ENCODE results near the gene STK38. TPM values are rescaled to one million over a fixed set of nuclear protein-coding genes. Genes with fewer than 3 reads are reported as not detected.

STK38 gene
- total RNA-seq, 1 experiment from 2014 or later = 13.3 TPM

DNA sequence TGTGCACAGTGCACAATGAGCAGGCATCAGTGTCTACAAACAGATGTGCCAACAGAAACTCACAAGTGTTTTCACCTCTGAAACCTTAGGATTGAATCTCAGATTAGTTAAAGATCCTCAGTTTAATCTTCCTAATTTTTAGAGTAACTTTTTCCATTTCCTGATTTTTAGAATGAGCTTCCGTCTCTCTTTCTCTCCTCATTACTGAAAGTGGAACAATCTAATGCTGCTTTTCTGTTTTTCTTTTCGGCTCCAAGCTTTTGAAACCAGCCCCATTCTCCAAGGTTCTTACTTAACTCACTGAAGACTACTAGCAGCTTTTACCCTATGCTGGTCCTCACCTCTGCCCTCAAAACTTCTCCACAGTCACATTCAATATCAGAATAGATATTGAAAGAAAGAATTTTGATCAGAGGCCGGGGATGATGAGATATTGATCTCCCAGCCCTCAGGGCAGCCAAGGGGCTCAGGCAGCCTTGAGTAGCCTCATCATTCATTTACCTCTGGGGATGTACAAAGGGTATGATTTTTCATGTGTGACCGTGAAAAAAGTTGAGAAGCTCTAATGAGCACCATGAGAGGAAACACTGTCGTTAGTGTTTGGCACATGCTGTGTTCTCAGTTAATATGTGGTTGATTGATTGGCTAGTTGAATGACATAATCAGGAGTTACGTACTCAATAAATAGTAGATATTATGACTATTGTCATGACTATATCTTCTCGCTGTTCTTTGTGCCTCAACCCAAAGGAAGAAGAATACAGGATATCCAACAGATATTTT lies 11.9 kb upstream of the STK38 start:
- H3K36me3 Mint-ChIP-seq = no peaks in the 10 kb centered on the region
- no peaks in the 10 kb centered on the region for H3K9me3 Mint-ChIP-seq
- no peaks in the 10 kb centered on the region for H3K4me1 Mint-ChIP-seq
- no peak for TF ChIP-seq TEAD1 (CRISPR knock-in tag; IDR thresholded peaks at IDR 0.05)
- TF ChIP-seq, protein P1, sequence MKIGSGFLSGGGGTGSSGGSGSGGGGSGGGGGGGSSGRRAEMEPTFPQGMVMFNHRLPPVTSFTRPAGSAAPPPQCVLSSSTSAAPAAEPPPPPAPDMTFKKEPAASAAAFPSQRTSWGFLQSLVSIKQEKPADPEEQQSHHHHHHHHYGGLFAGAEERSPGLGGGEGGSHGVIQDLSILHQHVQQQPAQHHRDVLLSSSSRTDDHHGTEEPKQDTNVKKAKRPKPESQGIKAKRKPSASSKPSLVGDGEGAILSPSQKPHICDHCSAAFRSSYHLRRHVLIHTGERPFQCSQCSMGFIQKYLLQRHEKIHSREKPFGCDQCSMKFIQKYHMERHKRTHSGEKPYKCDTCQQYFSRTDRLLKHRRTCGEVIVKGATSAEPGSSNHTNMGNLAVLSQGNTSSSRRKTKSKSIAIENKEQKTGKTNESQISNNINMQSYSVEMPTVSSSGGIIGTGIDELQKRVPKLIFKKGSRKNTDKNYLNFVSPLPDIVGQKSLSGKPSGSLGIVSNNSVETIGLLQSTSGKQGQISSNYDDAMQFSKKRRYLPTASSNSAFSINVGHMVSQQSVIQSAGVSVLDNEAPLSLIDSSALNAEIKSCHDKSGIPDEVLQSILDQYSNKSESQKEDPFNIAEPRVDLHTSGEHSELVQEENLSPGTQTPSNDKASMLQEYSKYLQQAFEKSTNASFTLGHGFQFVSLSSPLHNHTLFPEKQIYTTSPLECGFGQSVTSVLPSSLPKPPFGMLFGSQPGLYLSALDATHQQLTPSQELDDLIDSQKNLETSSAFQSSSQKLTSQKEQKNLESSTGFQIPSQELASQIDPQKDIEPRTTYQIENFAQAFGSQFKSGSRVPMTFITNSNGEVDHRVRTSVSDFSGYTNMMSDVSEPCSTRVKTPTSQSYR (CRISPR knock-in tag; IDR thresholded peaks at IDR 0.05) = no peak
- TF ChIP-seq, protein P2, sequence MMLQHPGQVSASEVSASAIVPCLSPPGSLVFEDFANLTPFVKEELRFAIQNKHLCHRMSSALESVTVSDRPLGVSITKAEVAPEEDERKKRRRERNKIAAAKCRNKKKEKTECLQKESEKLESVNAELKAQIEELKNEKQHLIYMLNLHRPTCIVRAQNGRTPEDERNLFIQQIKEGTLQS (CRISPR knock-in tag; conservative IDR thresholded peaks at IDR 0.05) = no peak
- no peaks in the 10 kb centered on the region for H3K27me3 Mint-ChIP-seq (ENCODE audit: low read depth)
- H3K27ac Mint-ChIP-seq = no peak overlapping the region
- CTCF ChIA-PET = no interaction called here
- no peak overlapping the region for H3K4me3 Mint-ChIP-seq
- POLR2A ChIA-PET = no interaction called here
- ATAC-seq (no peak), DNase-seq (ENCODE audit: low spot score) (no peak)

DNA sequence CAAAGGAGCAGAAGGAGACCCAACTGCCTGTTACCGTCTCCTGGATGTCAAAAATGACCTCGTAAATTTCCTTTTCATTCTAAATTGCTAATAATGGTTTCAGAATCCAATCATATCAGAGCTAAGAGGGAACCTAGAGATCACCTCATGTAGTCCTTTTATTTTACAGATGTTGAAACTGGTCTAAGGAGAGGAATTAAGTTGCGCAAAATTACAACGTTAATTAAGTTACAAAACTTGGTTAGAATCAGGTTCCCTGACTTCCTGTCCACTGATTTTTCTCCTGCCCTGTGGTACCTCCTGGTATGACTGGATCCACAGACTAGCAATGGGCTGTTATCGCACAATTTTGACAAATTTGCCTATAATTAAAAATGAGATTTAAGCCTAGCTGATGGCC lies 9.0 kb upstream of the STK38 start:
- Mint-ChIP-seq H3K27me3 (ENCODE audit: low read depth) (no peaks in the 10 kb centered on the region), H3K9me3 (no peaks in the 10 kb centered on the region), H3K4me1 (no peaks in the 10 kb centered on the region), H3K27ac (no peak overlapping the region), H3K36me3 (no peaks in the 10 kb centered on the region), H3K4me3 (no peak overlapping the region)
- ATAC-seq (no peak), DNase-seq (ENCODE audit: low spot score) (no peak)
- ChIA-PET POLR2A (no interaction called here), CTCF (no interaction called here)
- TF ChIP-seq, protein P3, sequence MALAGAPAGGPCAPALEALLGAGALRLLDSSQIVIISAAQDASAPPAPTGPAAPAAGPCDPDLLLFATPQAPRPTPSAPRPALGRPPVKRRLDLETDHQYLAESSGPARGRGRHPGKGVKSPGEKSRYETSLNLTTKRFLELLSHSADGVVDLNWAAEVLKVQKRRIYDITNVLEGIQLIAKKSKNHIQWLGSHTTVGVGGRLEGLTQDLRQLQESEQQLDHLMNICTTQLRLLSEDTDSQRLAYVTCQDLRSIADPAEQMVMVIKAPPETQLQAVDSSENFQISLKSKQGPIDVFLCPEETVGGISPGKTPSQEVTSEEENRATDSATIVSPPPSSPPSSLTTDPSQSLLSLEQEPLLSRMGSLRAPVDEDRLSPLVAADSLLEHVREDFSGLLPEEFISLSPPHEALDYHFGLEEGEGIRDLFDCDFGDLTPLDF (CRISPR knock-in tag; IDR thresholded peaks at IDR 0.05) = no peak
- no peak for TF ChIP-seq NR2C2 (CRISPR knock-in tag; IDR thresholded peaks at IDR 0.05)
- TF ChIP-seq GABPB1 (CRISPR knock-in tag; IDR thresholded peaks at IDR 0.05) = no peak
- TF ChIP-seq MXD4 (CRISPR knock-in tag; IDR thresholded peaks at IDR 0.05; ENCODE audit: borderline replicate concordance) = no peak
- no peak for TF ChIP-seq ZNF263 (CRISPR knock-in tag; IDR thresholded peaks at IDR 0.05; ENCODE audit: low read depth)
- TF ChIP-seq, protein P4, sequence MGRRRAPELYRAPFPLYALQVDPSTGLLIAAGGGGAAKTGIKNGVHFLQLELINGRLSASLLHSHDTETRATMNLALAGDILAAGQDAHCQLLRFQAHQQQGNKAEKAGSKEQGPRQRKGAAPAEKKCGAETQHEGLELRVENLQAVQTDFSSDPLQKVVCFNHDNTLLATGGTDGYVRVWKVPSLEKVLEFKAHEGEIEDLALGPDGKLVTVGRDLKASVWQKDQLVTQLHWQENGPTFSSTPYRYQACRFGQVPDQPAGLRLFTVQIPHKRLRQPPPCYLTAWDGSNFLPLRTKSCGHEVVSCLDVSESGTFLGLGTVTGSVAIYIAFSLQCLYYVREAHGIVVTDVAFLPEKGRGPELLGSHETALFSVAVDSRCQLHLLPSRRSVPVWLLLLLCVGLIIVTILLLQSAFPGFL (CRISPR knock-in tag; IDR thresholded peaks at IDR 0.05; ENCODE audit: borderline replicate concordance) = no peak
- TF ChIP-seq PRRX2 (CRISPR knock-in tag; IDR thresholded peaks at IDR 0.05) = no peak

DNA sequence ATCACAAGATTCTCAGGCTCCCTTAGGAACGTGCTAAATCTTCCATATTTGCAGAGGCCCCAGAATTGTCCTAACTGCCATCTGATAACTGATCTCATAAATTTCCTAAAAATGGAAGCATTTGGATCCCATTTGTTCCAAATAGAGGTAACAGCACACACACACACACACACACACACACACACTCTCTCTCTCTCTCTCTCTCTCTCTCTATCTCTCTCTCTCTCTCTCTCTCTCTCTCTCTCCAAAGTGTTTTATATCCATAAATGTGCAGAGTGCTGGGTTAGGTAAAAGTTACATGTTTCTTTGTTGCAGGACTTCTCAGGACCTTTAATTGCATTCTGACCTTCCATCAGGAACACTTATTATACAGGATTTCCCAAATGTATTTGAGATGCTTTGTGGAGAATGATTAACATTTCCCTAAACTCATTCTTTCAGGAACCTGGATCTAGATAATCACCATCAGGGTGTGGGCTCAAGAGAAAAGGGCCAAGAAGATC lies 8.5 kb upstream of the STK38 start:
- no peak for ATAC-seq
- H3K27ac Mint-ChIP-seq = no peak overlapping the region
- DNase-seq (ENCODE audit: low spot score) = no peak
- H3K27me3 Mint-ChIP-seq (ENCODE audit: low read depth) = no peaks in the 10 kb centered on the region
- H3K36me3 Mint-ChIP-seq = no peaks in the 10 kb centered on the region
- ChIA-PET POLR2A (no interaction called here), CTCF (no interaction called here)
- no peaks in the 10 kb centered on the region for H3K4me1 Mint-ChIP-seq
- H3K9me3 Mint-ChIP-seq = no peaks in the 10 kb centered on the region
- H3K4me3 Mint-ChIP-seq = no peak overlapping the region
- no peak for TF ChIP-seq ELF4 (CRISPR knock-in tag; IDR thresholded peaks at IDR 0.05; ENCODE audit: low read depth)
- TF ChIP-seq, protein P5, sequence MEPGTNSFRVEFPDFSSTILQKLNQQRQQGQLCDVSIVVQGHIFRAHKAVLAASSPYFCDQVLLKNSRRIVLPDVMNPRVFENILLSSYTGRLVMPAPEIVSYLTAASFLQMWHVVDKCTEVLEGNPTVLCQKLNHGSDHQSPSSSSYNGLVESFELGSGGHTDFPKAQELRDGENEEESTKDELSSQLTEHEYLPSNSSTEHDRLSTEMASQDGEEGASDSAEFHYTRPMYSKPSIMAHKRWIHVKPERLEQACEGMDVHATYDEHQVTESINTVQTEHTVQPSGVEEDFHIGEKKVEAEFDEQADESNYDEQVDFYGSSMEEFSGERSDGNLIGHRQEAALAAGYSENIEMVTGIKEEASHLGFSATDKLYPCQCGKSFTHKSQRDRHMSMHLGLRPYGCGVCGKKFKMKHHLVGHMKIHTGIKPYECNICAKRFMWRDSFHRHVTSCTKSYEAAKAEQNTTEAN (CRISPR knock-in tag; IDR thresholded peaks at IDR 0.05) = no peak
- no peak for TF ChIP-seq MXD4 (CRISPR knock-in tag; IDR thresholded peaks at IDR 0.05; ENCODE audit: borderline replicate concordance)
- TF ChIP-seq, protein P6, sequence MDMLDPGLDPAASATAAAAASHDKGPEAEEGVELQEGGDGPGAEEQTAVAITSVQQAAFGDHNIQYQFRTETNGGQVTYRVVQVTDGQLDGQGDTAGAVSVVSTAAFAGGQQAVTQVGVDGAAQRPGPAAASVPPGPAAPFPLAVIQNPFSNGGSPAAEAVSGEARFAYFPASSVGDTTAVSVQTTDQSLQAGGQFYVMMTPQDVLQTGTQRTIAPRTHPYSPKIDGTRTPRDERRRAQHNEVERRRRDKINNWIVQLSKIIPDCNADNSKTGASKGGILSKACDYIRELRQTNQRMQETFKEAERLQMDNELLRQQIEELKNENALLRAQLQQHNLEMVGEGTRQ (CRISPR knock-in tag; IDR thresholded peaks at IDR 0.05) = no peak
- TF ChIP-seq, protein P7, sequence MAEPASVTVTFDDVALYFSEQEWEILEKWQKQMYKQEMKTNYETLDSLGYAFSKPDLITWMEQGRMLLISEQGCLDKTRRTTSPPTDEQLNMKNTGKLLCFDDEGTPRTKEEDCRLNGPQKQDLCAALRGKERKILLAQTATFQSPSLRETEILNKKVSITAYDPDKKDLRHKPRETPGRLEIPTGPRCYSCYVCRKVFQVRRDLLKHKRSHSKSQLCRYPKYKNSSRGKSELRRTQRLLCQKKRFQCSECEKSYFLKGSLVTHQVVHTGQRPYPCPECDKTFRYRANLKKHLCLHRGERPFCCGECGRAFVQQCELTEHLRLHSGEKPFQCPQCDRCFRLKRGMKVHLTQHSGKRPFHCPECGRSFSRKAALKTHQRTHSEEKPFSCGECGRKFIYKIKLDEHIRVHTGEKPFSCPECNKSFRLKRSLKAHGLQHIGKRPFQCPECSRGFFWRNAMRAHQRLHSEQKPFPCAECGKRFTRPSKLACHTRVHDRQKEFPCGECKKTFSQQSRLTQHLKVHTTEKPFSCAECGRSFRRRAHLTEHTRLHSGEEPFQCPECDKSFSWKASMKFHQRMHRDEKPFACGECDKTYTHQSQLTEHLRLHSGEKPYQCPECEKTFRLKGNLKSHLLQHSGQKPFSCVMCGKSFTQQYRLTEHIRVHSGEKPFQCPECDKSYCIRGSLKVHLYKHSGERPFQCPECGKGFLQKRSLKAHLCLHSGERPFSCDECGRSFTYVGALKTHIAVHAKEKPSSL (CRISPR knock-in tag; conservative IDR thresholded peaks at IDR 0.05) = no peak
